HTR-8/SVneo (cell line): ENCODE measurements around the gene ADK.

Experiments used
- DNase-seq: peaks from one replicate; pipeline ENCODE4 v3.0.0; 2011; ENCODE audit warnings: low spot score, mixed read lengths; ENCODE audit not compliant: insufficient read length
- FAIRE-seq: peaks from 2 replicates; lab custom pipeline; 2011; peaks lifted over from hg19 to GRCh38; lab: Jason Lieb, UNC

ADK gene

DNA sequence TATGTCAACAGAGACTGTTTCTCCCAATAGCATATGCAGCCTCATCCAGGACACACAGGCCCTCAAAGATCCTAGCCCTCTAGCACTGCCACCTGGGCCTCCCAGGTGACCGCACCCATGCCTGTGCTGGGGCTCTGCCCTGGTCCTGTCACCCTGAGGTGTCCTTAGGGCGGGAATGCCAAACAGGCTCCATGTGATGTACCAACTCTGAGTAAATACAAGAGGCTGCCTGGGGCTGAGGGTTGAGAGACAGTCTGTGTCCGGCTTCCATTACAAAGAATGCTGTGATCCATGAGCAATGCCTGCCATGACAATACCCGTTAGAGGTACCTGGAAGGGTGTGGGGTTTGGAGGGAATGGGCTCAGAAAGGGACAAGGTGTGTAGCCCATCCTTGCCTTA is 592.4 kb downstream of the ADK start:
- no peak for FAIRE-seq
- no peak for DNase-seq

DNA sequence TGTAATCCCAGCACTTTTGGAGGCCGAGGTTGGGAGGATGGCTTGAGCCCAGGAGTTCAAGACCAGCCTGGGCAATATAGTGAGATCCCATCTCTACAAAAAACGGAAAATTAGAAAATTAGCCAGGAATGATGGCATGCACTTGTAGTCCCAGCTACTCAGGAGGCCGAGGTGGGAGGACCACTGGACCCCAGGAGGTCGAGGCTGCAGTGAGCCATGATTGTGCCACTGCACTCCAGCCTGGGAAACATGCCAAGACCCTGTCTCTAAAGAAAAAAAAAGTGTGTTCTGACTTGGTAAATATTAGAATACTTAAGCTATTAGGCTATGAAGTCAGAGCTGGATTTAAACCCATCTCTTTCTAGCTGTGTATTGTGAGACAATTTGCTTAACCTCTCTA is 594.4 kb downstream of the ADK start:
- FAIRE-seq (no peak), DNase-seq (no peak)

DNA sequence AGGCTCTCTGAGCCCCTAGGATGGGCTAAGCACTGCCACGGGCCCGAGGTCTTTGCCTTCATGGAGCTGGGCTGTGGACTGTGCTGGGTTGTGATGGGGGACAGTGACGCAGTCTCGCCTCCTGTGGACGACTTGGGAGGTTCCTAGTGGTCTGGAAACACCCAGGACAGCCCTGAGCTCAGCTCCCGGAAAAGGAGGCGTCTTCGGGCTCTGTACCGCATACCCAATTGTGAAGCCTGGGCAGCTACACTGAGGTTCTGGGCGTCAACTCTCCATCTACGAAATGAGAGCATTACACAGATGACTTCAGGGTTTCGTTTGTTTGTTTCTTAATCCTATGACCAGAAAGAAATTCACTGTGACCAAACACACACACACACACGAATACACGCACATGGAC is 595.8 kb downstream of the ADK start:
- FAIRE-seq: no peak
- DNase-seq: no peak

DNA sequence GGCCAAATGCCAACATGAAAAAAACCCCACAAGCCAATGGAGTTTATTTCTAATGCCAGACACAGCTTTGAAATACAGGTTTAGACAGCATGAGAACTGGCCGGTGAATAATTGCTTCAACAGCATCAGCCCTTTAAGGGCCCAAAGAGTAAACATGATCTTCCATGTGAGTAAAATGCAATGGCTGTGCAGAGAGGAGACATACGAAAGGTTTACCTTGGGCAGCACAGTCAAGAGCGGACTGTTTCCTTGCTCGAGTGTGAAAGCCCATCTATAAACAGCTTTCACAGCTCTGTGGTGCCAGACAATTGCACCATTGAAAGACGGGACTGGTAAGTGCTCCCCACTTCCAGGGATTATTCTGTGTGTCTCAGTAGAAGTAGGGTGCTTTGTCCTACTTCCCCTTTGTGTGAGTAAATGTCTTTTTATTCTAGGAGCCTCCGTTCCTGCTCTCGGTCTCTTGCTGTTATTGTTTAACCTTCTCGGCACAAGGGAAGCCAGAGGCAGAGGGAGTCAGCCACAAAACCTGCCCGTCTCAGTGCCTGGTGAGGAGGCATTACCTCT is 597.5 kb downstream of the ADK start:
- FAIRE-seq (no peak), DNase-seq (no peak)

DNA sequence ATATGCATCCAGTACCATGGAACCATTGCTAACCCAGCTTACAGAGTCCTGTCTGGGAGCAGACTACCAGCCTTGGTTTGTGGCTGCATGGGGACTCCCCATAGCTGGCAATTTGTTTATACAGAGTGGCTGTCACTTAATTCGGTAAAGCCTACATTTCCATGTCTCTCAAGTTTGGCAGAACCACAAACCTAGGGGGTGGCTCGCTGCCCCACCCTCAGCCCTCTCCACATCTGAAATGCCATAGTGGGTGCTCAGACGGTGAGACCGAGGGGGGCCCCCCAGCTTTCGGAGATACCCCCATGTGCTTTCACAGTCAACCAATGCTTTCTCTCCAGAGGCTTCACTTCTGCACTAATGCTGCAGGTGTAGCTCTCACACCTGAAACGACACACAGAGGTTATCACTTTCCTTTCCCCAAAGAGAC is 599.8 kb downstream of the ADK start:
- no peak for FAIRE-seq

DNA sequence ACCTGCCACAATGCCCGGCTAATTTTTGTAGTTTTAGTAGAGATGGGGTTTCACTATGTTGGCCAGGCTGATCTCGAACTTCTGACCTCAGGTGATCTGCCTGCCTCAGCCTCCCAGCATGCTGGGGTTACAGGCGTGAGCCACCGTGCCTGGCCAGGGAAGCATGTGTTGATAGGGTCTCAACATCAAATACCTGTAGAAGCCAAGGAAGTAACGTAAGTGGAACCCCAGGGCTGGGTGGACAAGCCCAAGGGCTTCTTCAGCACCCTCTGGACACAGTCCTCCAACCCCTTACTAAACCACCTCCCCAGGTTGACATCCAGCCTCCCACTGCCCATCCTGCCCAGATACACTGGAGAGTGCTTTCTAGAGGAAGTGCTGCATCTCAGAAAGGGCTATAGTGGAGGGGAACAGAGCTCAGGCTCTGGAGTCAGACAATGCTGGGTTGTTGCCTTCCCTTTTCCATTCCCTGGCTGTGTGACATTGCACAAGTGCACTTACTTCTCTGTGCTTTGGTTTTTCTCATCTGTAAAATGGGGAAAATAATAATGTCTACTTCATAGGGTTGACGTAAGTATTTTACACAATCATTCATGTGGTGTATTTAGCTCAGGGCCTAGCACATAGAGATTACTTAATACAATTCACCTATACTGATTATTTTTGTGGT is 601.5 kb downstream of the ADK start:
- FAIRE-seq: no peak
- no peak for DNase-seq

More for the DNA sequence above, 599.8 kb downstream of the ADK start:
- DNase-seq: no peak

DNA sequence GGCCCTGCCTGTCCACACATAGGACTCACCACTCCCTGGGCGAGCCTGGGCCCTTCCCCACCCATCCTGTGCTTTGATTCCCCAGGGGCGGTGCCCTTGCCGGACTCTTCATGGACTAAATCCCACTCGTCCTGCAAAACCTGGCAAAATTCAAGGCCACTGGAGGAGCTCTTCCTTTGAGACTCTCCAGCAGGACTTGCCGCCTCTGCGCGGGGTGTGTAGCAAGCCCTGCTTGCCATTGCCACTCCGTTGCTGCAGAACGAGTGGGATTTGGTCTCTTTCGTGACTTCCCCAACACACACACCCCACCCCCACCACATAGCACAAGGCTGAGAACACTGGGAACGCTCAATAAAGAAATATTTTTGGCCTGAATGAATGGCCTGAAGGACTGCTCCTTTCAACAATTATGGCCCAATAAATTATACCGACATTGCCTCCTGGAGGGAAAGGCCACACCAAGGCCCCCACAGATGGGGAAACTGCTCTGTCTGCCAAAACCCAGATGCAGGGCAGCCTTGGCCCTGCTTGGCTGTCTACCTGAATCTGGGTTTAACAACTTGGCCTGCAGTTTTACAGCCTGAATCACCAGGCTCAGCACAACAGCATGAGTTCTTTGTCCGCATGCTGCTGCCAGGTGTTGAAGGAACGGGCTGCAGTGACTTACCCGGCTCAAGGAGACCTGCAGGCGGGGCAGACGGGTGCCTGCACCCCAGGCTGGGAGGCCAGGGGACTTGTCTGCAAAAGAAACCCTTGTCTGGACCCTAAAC is 602.6 kb downstream of the ADK start:
- no peak for FAIRE-seq
- peak; percentile 36 for DNase-seq

DNA sequence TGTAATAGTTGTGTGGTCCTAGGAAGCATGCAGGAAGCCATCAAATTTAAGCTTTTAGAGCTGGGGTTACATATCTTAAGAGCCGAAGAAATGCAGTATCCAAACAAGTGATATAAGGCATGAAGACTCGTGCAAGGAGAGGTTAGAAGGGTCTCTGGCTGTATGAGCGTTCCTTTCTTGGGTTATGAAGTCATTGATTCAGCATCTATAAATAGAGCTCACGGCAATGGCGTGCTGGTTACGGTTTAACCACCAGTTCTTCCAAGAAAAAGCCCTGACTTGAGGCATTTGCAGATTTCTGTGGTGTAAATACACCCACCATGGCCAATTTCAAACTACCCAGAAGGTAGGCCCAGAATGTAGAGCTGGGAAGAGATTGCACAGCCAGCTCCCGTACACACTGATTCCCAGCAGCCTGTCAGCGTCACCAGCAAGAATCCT is 603.4 kb downstream of the ADK start:
- FAIRE-seq: no peak
- no peak for DNase-seq

DNA sequence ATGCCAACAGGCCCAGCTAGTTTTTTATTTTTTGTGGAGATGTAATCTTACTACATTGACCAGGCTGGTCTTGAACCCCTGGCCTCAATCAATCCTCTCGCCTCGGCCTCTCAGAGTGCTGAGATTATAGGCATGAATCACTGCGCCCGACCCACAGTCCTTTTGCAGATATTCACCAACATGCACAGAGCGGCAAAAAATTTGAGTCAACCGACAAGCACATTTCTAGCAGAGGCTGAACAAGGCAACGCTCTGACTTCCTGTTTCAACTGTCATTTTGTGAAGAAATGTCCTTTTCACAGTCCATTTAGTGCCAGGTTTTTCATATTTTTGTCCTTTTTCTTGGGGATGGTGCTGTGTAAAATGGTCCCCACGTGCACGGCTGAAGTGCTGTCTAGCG is 604.3 kb downstream of the ADK start:
- no peak for DNase-seq
- no peak for FAIRE-seq
